A549 (cell line): ENCODE measurements around the gene SLC25A11. TPM values are rescaled to one million over a fixed set of nuclear protein-coding genes. Genes with fewer than 3 reads are reported as not detected.

Source experiments
- ATAC-seq, 2 experiments: fragments of 200-7000 bp in 1 of 2; fragments of >200 bp in 1 of 2; cut with Nextera tagmentation in 1 of 2; cut with Tn5 transposase in 1 of 2; 3 replicates each; pipeline versions ENCODE4 v1.8.0 to v1.9.1; 2018 to 2020; ENCODE audit warnings: mild to moderate bottlenecking in 1 of 2, moderate library complexity in 1 of 2
- CTCF ChIA-PET: fragments of 300-600 bp; sonication (Branson Sonifier 250); formaldehyde crosslinking; extraction: SDS; loops from one replicate; lab custom pipeline; 2021; ENCODE audit warnings: antibody characterized with exemption, inconsistent platforms; lab: Yijun Ruan, JAX
- POLR2A ChIA-PET: fragments of 350-600 bp; formaldehyde crosslinking; extraction: SDS; loops from one replicate; lab custom pipeline; 2021; ENCODE audit warnings: antibody characterized with exemption, inconsistent platforms; lab: Yijun Ruan, JAX
- DNase-seq, 2 experiments: peaks; one replicate each; pipeline versions ENCODE4 v3.0.0 to v3.0.0-alpha.2; 2011 to 2016; ENCODE audit warnings: low read depth in 1 of 2, low spot score in 1 of 2
- FAIRE-seq: peaks from 2 replicates; lab custom pipeline; 2011; peaks lifted over from hg19 to GRCh38; lab: Jason Lieb, UNC
- H3K27ac ChIP-seq, 2 experiments: fragments of >200 bp; sonication (Bioruptor Twin); formaldehyde crosslinking; 3 replicates each; pipeline ENCODE4 v1.5.1; 2016 to 2017
- H3K4me1 ChIP-seq: fragments of >200 bp; sonication (Bioruptor Twin); formaldehyde crosslinking; 3 replicates; pipeline ENCODE4 v1.6.1; 2016
- H3K4me2 ChIP-seq: fragments of >200 bp; sonication (Bioruptor Twin); formaldehyde crosslinking; 3 replicates; pipeline ENCODE4 v1.6.1; 2016
- H3K4me3 ChIP-seq: fragments of >200 bp; sonication (Bioruptor Twin); formaldehyde crosslinking; 3 replicates; pipeline ENCODE4 v1.5.1; 2016
- H3K9me3 ChIP-seq: fragments of >200 bp; sonication (Bioruptor Twin); formaldehyde crosslinking; 3 replicates; pipeline ENCODE4 v1.6.1; 2016
- BCL3 ChIP-seq: fragments of >200 bp; sonication (Bioruptor Twin); formaldehyde crosslinking; IDR thresholded peaks from 3 replicates; pipeline ENCODE4 v1.6.1; 2016
- CBX2 ChIP-seq: fragments of 200-600 bp; sonication (generic); IDR thresholded peaks from 2 replicates; pipeline ENCODE4 v1.6.1; 2016; ENCODE audit warnings: low read depth, mild to moderate bottlenecking, borderline replicate concordance
- CEBPB ChIP-seq, 2 experiments: fragments of >200 bp in 1 of 2; sonication (Bioruptor Twin) in 1 of 2; formaldehyde crosslinking in 1 of 2; IDR thresholded peaks; 2 replicates each; pipeline ENCODE4 v1.6.1; 2012 to 2016
- CHD4 ChIP-seq: fragments of 200-600 bp; sonication (generic); IDR thresholded peaks from 2 replicates; pipeline ENCODE4 v1.6.1; 2016; ENCODE audit warnings: antibody characterized with exemption, mild to moderate bottlenecking, borderline replicate concordance
- CTCF ChIP-seq: fragments of >200 bp; sonication (Bioruptor Twin); formaldehyde crosslinking; IDR thresholded peaks from 3 replicates; pipeline ENCODE4 v1.5.1; 2016
- GATA3 ChIP-seq: IDR thresholded peaks from 2 replicates; pipeline ENCODE4 v1.6.1; 2012; ENCODE audit warnings: borderline replicate concordance
- HMGXB4 ChIP-seq: fragments of 250-450 bp; sonication (Bioruptor Pico); IDR thresholded peaks from 2 replicates; pipeline ENCODE4 v1.5.0; 2021; ENCODE audit warnings: mild to moderate bottlenecking, moderate library complexity, borderline replicate concordance
- HOXB13 ChIP-seq: fragments of 250-450 bp; sonication (Bioruptor Pico); IDR thresholded peaks from 2 replicates; pipeline ENCODE4 v1.5.0; 2020; ENCODE audit warnings: low read depth, mild to moderate bottlenecking, moderate library complexity
- JUN ChIP-seq, 2 experiments: fragments of >200 bp; sonication (Bioruptor Twin); formaldehyde crosslinking; IDR thresholded peaks; 2 replicates in 1 of 2; 3 replicates in 1 of 2; pipeline ENCODE4 v1.6.1; 2016 to 2017
- KDM5A ChIP-seq: fragments of 200-600 bp; sonication (generic); IDR thresholded peaks from 2 replicates; pipeline ENCODE4 v1.6.1; 2016; ENCODE audit warnings: antibody characterized with exemption, mild to moderate bottlenecking
- MAX ChIP-seq: IDR thresholded peaks from 2 replicates; pipeline ENCODE4 v1.6.1; 2012
- MAZ ChIP-seq: fragments of 150-350 bp; IDR thresholded peaks from 2 replicates; pipeline ENCODE4 v1.6.1; 2014; ENCODE audit warnings: antibody characterized with exemption, low read depth, low read length, borderline replicate concordance
- PBX3 ChIP-seq: IDR thresholded peaks from 2 replicates; pipeline ENCODE4 v1.6.1; 2012
- PHF8 ChIP-seq: fragments of 200-600 bp; sonication (generic); IDR thresholded peaks from 2 replicates; pipeline ENCODE4 v1.6.1; 2016; ENCODE audit warnings: low read depth, mild to moderate bottlenecking, antibody characterized with exemption, moderate library complexity, borderline replicate concordance
- POLR2A ChIP-seq: IDR thresholded peaks from 2 replicates; pipeline ENCODE4 v1.6.1; 2012; ENCODE audit warnings: mild to moderate bottlenecking, low read length
- RAD21 ChIP-seq, 2 experiments: fragments of >200 bp in 1 of 2; sonication (Bioruptor Twin) in 1 of 2; formaldehyde crosslinking in 1 of 2; IDR thresholded peaks in 1 of 2; conservative IDR thresholded peaks in 1 of 2; 2 replicates in 1 of 2; 3 replicates in 1 of 2; pipeline ENCODE4 v1.6.1; 2012 to 2018; ENCODE audit warnings: inconsistent platforms in 1 of 2
- SMC3 ChIP-seq: fragments of >200 bp; sonication (Bioruptor Twin); formaldehyde crosslinking; IDR thresholded peaks from 3 replicates; pipeline ENCODE4 v1.6.1; 2018; ENCODE audit warnings: inconsistent platforms
- TFCP2L1 ChIP-seq: fragments of 250-450 bp; sonication (Bioruptor Pico); IDR thresholded peaks from 2 replicates; pipeline ENCODE4 v1.5.0; 2021; ENCODE audit warnings: mild to moderate bottlenecking
- ZC3H11A ChIP-seq: fragments of 450-650 bp; IDR thresholded peaks from 2 replicates; pipeline ENCODE4 v1.6.1; 2014; ENCODE audit warnings: antibody characterized with exemption, mild to moderate bottlenecking
- WGBS: methylation state at CpG from one replicate; pipeline ENCODE4 v1.1.6; 2017; ENCODE audit errors: missing lambda C conversion rate; 5-methylcytosine and 5-hydroxymethylcytosine counted together
- polyA plus RNA-seq, 4 experiments: library from polyadenylated mRNA; depleted of rRNA in 3 of 4; stranded (reverse); fragments of >200 nt; fragmentation: RNase III in 1 of 4; extraction: RNeasy Plus Mini Kit Qiagen cat#74134 plus additional on column Dnase treatment in 1 of 4; gene quantifications; 2 replicates in 3 of 4; 3 replicates in 1 of 4; pipeline ENCODE4 v1.2.3, GENCODE V29; 2011 to 2017

SLC25A11 gene
- polyA plus RNA-seq, 2 of the 4 experiments (the other 2 are of a cell fraction) = 60.2 to 69.2 TPM

- Histone ChIP-seq H3K4me3 (peak within 1 kb of the TSS; percentile 78), H3K4me2 (peak within 1 kb of the TSS; percentile 89), H3K4me1 (peaks cover 21% of the 10 kb centered on the region), H3K9me3 (no peaks in the 10 kb centered on the region), H3K27ac (peak within 1 kb of the TSS; percentile 88 to 91)
- no peak for TF ChIP-seq ZC3H11A
- TF ChIP-seq POLR2A = peak; percentile 54
- TF ChIP-seq CHD4 = peak; percentile 73; the same call in 1 of the 2 replicates
- 0 out of 2 replicates have a peak, but pooled peaks have one; percentile 46 for TF ChIP-seq PBX3
- peak; percentile 98 for TF ChIP-seq HMGXB4 (CRISPR knock-in tag)
- TF ChIP-seq TFCP2L1 (CRISPR knock-in tag) = peak; percentile 64; the same call in 1 of the 2 replicates
- no peak for TF ChIP-seq CEBPB (IDR thresholded peaks at IDR 0.05)
- peak; percentile 98 for TF ChIP-seq CTCF
- TF ChIP-seq SMC3 = peak; percentile 71
- no peak for TF ChIP-seq CBX2
- 0 out of 3 replicates have a peak, but pooled peaks have one; percentile 59 for TF ChIP-seq BCL3
- TF ChIP-seq MAX = peak; percentile 89
- peak; percentile 44 to 75; a peak in 4 of 5 replicates for TF ChIP-seq RAD21 (conservative IDR thresholded peaks at IDR 0.05 in 1 of 2, IDR thresholded peaks at IDR 0.05 in 1 of 2)
- peak; percentile 75 for TF ChIP-seq KDM5A
- TF ChIP-seq MAZ = peak; percentile 62; the same call in 1 of the 2 replicates
- TF ChIP-seq HOXB13 = no peak
- peak; percentile 53; the same call in 1 of the 2 replicates for TF ChIP-seq GATA3
- TF ChIP-seq JUN (IDR thresholded peaks at IDR 0.05) = peak; percentile 58 to 92; a peak in 4 of 5 replicates
- TF ChIP-seq PHF8 = peak; percentile 66; the same call in 1 of the 2 replicates
- 2% methylated on average over 44 of the region's 78 CpGs for WGBS
- FAIRE-seq (no peak), DNase-seq (peak; percentile 87 to 90), ATAC-seq (peak; percentile 89)
- POLR2A ChIA-PET = interaction anchor here (0.9 to 3.0 kb wide), 6 partner anchors 11 to 197 kb away, joined by 3 to 17 read pairs (median 10); partner anchors contain the start of genes INCA1, KIF1C, PFN1 and RNF167
- CTCF ChIA-PET = interaction anchor here (0.6 to 6.5 kb wide), 47 partner anchors 8 to 470 kb away, joined by 3 to 148 read pairs (median 6); partner anchors contain the start of genes CHRNE, ENO3, INCA1 and KIF1C
Observed at GRCh38 chr17:4986951-4987766, 47.3 kb upstream of the SLC25A11 start, which contains the start of gene CAMTA2. Gene CAMTA2 (minus strand): TSS chr17:4987675. CDS start chr17:4986222, 1,453 bp downstream.
